Endodermal cell (in vitro differentiated cells): Measurements from ENCODE around the gene FADS1. TPM values are rescaled to one million over a fixed set of nuclear protein-coding genes. Genes with fewer than 3 reads are reported as not detected.

ENCODE experiments used
- DNase-seq: peaks from one replicate; pipeline ENCODE4 v3.0.0-alpha.2; 2017
- H3K27ac ChIP-seq: 2 replicates; pipeline ENCODE4 v1.5.1; 2013; ENCODE audit warnings: mild to moderate bottlenecking, low read depth, low read length, moderate library complexity
- H3K27me3 ChIP-seq: 2 replicates; pipeline ENCODE4 v1.6.1; 2013; ENCODE audit warnings: mild to moderate bottlenecking, low read length, moderate library complexity; ENCODE audit not compliant: insufficient read depth, control insufficient read depth, poor library complexity, severe bottlenecking
- H3K36me3 ChIP-seq: 2 replicates; pipeline ENCODE4 v1.7.0; 2013; ENCODE audit warnings: mild to moderate bottlenecking, low read length, moderate library complexity; ENCODE audit not compliant: control insufficient read depth, insufficient read depth
- H3K4me1 ChIP-seq: one replicate; pipeline ENCODE4 v1.7.0; 2013; ENCODE audit warnings: low read length; ENCODE audit not compliant: control insufficient read depth, insufficient read depth
- H3K4me3 ChIP-seq: 2 replicates; pipeline ENCODE4 v1.5.1; 2013; ENCODE audit warnings: mild to moderate bottlenecking, low read length, moderate library complexity
- H3K9ac ChIP-seq: 2 replicates; pipeline ENCODE4 v1.6.1; 2013; ENCODE audit warnings: mild to moderate bottlenecking, low read length, moderate library complexity; ENCODE audit not compliant: poor library complexity, severe bottlenecking; ENCODE audit errors: extremely low read depth
- H3K9me3 ChIP-seq: 2 replicates; pipeline ENCODE4 v1.6.1; 2013; ENCODE audit warnings: mild to moderate bottlenecking, low read length, moderate library complexity; ENCODE audit not compliant: control insufficient read depth
- H3K27ac Mint-ChIP-seq: 2 replicates; pipeline ENCODE4 v1.8.0; 2020; ENCODE audit warnings: mixed read lengths
- H3K27me3 Mint-ChIP-seq: 2 replicates; pipeline ENCODE4 v1.8.0; 2021; ENCODE audit warnings: mild to moderate bottlenecking, mixed read lengths; ENCODE audit not compliant: insufficient read depth
- H3K36me3 Mint-ChIP-seq: 2 replicates; pipeline ENCODE4 v1.8.0; 2020; ENCODE audit warnings: low read depth, mixed read lengths
- H3K4me1 Mint-ChIP-seq: 2 replicates; pipeline ENCODE4 v1.8.0; 2020; ENCODE audit warnings: mixed read lengths
- H3K4me3 Mint-ChIP-seq: 2 replicates; pipeline ENCODE4 v1.8.0; 2020; ENCODE audit warnings: mild to moderate bottlenecking, moderate library complexity, mixed read lengths
- H3K9me3 Mint-ChIP-seq: 2 replicates; pipeline ENCODE4 v1.8.0; 2020; ENCODE audit warnings: mild to moderate bottlenecking, mixed read lengths
- CTCF ChIP-seq: fragments of 200-600 bp; sonication (generic); conservative IDR thresholded peaks from 2 replicates; pipeline ENCODE4 v1.5.0; 2021; ENCODE audit warnings: antibody characterized with exemption, mild to moderate bottlenecking
- WGBS, 2 experiments: methylation state at CpG; one replicate each; pipeline versions ENCODE4 v1.1.5 to v1.1.7; 2013; ENCODE audit warnings: missing lambda C conversion rate in 2 of 2, mixed read lengths in 1 of 2; ENCODE audit not compliant: insufficient coverage in 1 of 2, insufficient read length in 1 of 2; 5-methylcytosine and 5-hydroxymethylcytosine counted together
- total RNA-seq, 2 donors: library from RNA; stranded (reverse); fragmentation: NEBNext Ultra II Directional in 1 of 2; extraction: Animal tissue kit (Norgen Biotek cat#: 25700) in 1 of 2; gene quantifications; 2 replicates in 1 of 2; 3 replicates in 1 of 2; pipeline ENCODE4 v1.2.1, GENCODE V29; 2021

FADS1 gene
- total RNA-seq, 2 donors from 2014 or later: 127 to 138 TPM

- H3K9ac ChIP-seq: no peak overlapping the region
These were observed 21.7 kb upstream of the FADS1 start for GRCh38 chr11:61838501-61838900.

GRCh38 chr11:61837411-61838005 is 20.7 kb upstream of the FADS1 start:
- H3K36me3 Mint-ChIP-seq: peaks cover 73% of the 10 kb centered on the region
- H3K4me1 Mint-ChIP-seq: peaks cover 23% of the 10 kb centered on the region
- H3K9me3 Mint-ChIP-seq: no peaks in the 10 kb centered on the region
- H3K4me1 ChIP-seq: no peaks in the 10 kb centered on the region
- no peak overlapping the region for H3K4me3 ChIP-seq
- no peak for TF ChIP-seq CTCF
- H3K9me3 ChIP-seq: no peaks in the 10 kb centered on the region
- WGBS, 2 experiments: 94 to 96% methylated on average over 11 to 15 of the region's 15 CpGs
- H3K27me3 Mint-ChIP-seq: no peaks in the 10 kb centered on the region
- no peak overlapping the region for H3K4me3 Mint-ChIP-seq
- H3K36me3 ChIP-seq: peaks cover 70% of the 10 kb centered on the region
- no peaks in the 10 kb centered on the region for H3K27me3 ChIP-seq
- H3K27ac Mint-ChIP-seq: peak overlapping the region; percentile 21
- peak; percentile 47 for DNase-seq
- no peak overlapping the region for H3K9ac ChIP-seq
- H3K27ac ChIP-seq: peak overlapping the region; percentile 44

More at GRCh38 chr11:61838501-61838900, 21.7 kb upstream of the FADS1 start:
- H3K27me3 ChIP-seq: no peaks in the 10 kb centered on the region
- H3K9me3 ChIP-seq: no peaks in the 10 kb centered on the region
- Mint-ChIP-seq H3K36me3 (peaks cover 73% of the 10 kb centered on the region), H3K9me3 (no peaks in the 10 kb centered on the region), H3K27me3 (no peaks in the 10 kb centered on the region), H3K4me1 (peaks cover 13% of the 10 kb centered on the region), H3K27ac (no peak overlapping the region), H3K4me3 (no peak overlapping the region)
- 96 to 97% methylated on average over 3 to 5 of the region's 5 CpGs for WGBS, 2 experiments
- no peaks in the 10 kb centered on the region for H3K4me1 ChIP-seq
- DNase-seq: no peak
- H3K36me3 ChIP-seq: peaks cover 72% of the 10 kb centered on the region
- H3K4me3 ChIP-seq: no peak overlapping the region
- TF ChIP-seq CTCF: no peak
- H3K27ac ChIP-seq: no peak overlapping the region

GRCh38 chr11:61836193-61836592 is 19.4 kb upstream of the FADS1 start:
- DNase-seq: no peak
- Mint-ChIP-seq H3K36me3 (peaks cover 64% of the 10 kb centered on the region), H3K27me3 (no peaks in the 10 kb centered on the region), H3K9me3 (no peaks in the 10 kb centered on the region), H3K4me1 (peaks cover 25% of the 10 kb centered on the region), H3K4me3 (no peak overlapping the region), H3K27ac (peak overlapping the region; percentile 1)
- WGBS, 2 experiments: 92 to 98% methylated on average over 5 to 8 of the region's 8 CpGs
- Histone ChIP-seq H3K4me1 (no peaks in the 10 kb centered on the region), H3K4me3 (no peak overlapping the region), H3K9me3 (no peaks in the 10 kb centered on the region), H3K36me3 (peaks cover 65% of the 10 kb centered on the region), H3K9ac (no peak overlapping the region), H3K27ac (no peak overlapping the region), H3K27me3 (no peaks in the 10 kb centered on the region)
- TF ChIP-seq CTCF: no peak
